HG03108 (cell line): ENCODE measurements around the gene ANXA4.
"Not testable (repeated sequence)": the region's sequence is repeated elsewhere in the genome, so short reads cannot be mapped to it uniquely, and the experiment has no call there.

Source experiments
- ATAC-seq: cut with Tn5 transposase; IDR thresholded peaks from one replicate; pipeline ENCODE4 v1.9.1; 2021; ENCODE audit warnings: moderate library complexity; ENCODE audit not compliant: unreplicated experiment

ANXA4 gene

GRCh38 chr2:69801745-69802290 lies 59.9 kb downstream of the ANXA4 start:
- no peak for ATAC-seq

DNA sequence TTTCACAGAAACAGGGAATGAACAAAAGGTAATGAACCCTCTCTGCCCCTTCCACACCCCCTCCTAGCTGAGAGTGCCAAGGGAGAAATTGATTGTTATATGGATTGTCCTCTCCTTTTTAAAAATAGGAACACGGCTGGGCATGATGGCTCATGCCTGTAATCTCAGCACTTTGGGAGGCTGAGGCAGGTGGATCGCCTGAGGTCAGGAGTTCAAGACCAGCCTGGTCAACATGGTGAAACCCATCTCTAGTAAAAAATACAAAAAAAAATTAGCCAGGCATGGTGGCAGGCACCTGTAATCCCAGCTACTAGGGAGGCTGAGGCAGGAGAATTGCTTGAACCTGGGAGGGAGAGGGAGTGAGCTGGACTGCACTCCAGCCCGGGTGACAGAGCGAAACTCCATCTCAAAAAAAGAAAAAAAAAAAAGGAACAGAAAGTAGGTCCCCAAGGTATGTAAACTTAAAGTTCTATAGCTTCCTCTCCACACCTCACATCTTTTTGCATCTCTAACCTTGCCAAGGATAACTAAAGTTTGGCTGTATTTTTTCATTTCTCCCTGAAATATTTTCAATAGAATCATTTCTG lies 60.9 kb downstream of the ANXA4 start:
- not testable (repeated sequence) for ATAC-seq

DNA sequence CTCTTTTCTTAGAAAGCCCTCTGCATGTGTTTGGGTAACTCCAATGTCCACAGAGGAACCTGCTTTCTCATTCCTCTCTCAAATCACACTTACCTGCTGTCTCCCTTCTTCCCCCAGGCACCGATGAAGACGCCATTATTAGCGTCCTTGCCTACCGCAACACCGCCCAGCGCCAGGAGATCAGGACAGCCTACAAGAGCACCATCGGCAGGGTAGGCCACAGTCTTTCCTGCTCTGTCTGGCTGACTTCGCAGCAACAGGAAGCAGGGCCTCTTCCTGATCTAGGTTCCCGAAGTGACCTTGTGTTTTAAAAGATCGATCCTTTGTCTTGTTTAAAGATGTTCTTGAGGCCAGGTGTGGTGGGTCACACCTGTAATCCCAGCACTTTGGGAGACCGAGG lies 62.5 kb downstream of the ANXA4 start:
- no peak for ATAC-seq

- ATAC-seq = no peak
These were observed 64.0 kb downstream of the ANXA4 start for GRCh38 chr2:69805887-69806286.

DNA sequence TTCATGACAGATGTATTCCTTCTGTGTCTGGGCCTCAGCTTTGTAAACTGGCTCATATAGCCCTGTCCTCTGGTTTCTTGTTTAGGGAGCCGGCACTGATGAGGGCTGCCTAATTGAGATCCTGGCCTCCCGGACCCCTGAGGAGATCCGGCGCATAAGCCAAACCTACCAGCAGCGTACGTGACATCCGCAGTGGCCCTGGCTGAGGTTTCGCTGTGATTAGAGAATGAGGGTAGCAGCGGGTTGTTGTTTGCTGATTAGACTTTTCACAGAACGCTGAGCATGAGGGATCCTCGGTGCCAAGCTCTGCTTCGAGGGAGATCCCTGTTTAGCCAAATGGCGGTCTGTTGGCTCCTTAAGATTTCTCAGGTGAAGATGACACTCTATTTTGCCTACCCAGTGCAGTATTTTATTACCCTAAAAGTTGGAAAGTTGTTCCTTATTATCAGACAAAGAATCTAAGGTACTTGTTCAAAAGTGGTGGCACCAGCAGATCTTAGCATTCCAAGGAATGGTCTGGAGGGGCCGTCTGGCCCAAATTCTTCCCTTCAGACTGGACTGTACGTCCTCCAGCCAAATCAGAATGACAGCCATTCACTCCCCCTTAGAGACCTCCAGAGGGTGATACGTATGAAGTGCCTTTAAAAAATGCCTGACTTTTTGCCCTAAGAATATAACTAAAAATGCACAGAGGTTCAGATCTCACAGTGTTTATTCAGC lies 66.0 kb downstream of the ANXA4 start:
- ATAC-seq = no peak

- no peak for ATAC-seq
These were observed 68.6 kb downstream of the ANXA4 start for GRCh38 chr2:69810550-69810949.

DNA sequence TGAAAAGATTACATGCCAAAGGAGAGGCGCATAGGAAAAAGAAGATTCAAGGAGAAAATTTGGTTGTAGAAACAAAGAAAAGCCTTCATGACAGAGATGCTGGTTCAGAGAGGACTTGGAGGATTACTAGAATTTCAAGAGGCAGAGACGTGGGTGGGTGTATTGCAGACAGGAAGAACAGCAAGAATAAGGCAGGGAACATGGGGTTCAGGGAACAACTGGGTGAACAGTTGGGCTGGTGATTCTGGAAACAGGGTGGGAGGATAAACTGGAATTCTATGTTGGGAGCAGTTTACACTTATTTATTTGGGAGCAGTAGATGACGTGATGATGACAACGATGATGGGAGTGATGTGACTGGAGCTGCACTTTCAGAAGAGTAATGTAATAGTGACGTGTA lies 69.1 kb downstream of the ANXA4 start:
- no peak for ATAC-seq

DNA sequence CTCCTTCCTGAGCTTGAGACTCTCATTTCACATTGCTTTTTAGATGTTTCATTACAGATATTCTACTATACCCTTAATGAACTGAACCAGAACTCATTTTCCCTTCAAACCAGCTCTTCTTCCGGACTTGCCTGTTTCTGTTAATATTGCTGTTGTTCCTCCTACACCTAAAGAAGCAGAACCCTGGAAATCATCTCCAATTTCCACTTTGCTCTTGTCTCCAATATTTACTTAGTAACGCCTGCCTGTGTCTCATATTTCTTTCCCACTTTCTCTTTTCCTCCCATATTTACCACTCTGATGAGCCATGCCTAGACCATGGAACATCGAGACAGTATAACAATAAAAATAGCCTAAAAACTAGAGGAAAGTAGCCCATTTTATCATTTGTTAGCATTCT lies 69.7 kb downstream of the ANXA4 start:
- no peak for ATAC-seq

DNA sequence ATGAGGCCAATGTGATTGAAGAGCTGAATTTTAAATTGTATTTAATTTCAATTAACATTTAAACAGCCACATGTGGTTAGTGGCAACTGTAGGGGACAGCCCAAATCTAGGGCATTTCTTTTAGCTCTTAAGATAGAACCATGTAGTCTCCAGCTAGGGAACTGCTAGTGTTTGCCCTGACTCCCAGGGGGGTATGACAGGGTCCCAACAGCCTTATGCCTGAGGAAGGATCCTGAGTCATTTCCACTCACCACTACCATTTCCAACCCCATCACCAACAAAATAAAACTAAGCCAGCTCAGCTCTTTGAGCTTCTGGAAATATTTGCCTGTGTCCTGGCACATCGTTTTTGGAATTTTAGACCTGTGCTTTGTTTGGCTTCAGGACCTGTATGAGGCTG lies 73.8 kb downstream of the ANXA4 start:
- ATAC-seq = no peak

- no peak for ATAC-seq
These were observed 75.1 kb downstream of the ANXA4 start for GRCh38 chr2:69816923-69817542.

DNA sequence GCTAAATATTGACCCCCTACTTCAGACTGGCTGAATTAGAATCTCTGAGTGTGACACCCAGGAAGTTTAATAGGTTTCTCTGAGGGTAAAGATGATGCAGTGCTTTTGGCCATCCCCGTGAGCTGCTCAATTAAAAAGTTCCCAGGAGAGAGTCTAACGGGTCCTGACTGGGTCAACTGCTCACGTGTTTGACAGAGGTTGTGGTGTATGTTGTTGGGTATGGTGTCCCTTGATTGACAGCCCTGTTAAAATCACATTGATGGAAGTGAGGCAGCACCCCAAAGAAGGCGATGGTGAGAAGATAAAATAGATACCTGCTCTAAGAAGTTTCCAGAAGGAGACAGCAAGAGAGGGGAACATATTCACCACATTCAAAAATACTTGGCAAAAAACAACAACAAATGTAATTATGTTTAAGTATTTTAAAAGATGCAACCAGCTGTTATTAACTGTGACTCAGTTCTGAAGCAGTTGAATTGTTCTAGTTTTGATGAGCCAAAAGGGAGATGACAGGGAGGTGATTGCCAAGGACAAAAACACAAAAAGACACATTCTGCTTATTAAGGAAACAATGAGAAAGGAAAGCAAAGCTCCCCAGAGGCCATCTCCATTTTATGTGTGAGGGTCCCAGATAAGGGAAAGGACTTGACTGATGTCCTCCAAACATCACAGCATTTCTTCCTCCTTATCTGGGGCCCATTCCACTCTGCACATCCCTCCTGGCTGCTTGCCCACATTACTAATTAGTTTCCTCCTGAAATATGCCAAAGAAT lies 76.0 kb downstream of the ANXA4 start:
- no peak for ATAC-seq

DNA sequence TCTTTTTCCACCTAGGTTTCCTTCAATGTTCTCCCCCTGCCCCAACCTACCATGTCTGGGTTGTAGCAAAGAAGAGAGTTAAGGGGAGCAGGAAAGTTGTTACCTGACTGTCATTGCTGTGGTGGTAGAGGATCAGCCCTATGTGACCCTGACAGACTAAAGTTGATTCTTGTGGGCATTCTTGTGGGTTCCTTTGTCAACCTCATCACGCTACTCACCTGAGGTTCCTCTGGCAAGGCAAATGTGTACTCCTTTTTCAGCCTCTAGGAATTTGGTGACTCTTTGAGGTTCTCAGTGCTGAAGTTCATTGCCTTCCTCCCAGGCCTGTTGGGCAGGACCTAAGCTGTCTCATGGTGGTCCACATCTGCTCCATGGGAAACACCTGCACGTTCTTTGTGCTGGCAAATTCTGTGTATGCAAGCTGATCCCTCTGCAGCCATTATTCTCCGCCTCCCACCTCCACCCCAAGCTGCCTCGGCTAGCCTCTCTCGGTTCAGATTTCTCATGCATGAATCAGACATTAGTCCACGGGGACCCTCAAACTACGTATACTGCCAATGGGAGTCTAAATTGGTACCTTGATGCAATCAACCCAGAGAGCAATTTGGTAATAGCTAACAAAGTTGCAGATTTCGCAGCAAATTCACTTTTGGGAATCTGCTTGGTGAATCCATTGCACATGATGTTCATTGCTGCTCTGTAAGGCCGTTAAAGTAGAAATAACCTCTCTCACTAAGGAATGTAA lies 86.0 kb downstream of the ANXA4 start:
- no peak for ATAC-seq

DNA sequence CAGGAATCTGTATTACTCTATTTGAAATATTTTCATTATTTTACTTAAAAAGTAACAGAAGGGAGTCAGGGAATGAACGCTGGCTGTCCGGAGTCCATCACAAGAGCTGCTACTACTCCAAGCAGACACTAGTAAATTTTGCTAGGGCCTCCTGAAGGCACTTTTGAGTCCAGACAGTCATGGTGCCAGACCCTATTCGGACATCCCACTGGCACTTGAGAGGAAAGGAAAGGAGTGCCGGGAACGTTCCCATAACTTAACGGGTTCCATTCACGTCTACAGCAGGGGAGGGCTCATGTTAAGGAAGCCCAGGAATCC lies 87.0 kb downstream of the ANXA4 start:
- peak; percentile 3 for ATAC-seq

DNA sequence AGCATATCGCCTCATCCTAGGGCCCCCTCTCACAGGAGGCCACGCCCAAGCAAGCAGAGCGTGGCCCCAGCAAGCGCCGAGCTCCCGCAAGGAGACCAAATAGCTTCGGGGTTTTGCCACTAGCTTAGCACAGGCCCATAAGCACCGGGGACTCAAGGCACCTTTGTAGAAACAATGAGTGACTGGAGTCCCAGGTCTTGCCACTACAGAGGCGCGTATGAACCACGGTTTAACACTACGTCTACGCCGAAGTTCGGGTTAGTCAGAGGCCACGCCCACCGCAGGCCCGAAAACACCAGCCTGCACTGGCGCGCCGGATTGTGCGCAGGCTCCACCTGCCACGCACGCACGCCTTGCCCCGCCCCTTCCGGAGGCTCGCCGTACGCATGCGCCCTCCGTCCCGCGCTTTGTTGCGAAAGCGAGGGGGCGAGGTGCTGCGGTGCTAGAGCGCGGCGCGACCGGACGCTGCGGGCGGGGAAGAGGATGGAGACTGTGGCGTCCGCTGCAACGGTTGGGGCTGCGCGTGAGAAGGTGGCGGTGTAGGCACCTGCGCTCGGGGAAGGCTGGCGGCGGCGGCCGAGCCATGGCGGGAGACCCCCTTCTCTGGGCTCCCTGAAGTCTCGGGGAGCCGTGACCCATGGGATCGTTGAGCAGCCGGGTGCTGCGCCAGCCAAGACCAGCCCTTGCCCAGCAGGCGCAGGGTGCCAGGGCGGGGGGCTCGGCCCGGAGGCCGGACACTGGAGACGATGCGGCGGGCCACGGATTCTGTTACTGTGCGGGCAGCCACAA lies 87.5 kb downstream of the ANXA4 start, which contains the start of gene GMCL1:
GMCL1 (plus strand) TSS at position 405 of the 789 bp plus-strand sequence; CDS start at position 638, 233 bp downstream.
- peak; percentile 89 for ATAC-seq

- ATAC-seq = peak; percentile 17
These were observed 88.3 kb downstream of the ANXA4 start for GRCh38 chr2:69830045-69830905.

DNA sequence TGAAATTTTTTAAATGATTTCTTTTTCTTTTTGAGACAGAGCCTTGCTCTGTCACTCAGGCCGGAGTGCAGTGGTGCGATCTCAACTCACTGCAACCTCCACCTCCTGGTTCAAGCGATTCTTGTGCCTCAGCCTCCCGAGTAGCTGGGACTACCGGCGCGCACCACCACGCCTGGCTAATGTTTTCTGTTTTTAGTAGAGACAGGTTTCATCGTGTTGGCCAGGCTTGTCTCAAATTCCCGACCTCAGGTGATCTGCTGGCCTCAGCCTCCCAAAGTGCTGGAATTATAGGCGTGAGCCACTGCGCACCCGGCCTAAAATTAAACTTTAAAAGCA lies 88.9 kb downstream of the ANXA4 start:
- ATAC-seq = not testable (repeated sequence)

DNA sequence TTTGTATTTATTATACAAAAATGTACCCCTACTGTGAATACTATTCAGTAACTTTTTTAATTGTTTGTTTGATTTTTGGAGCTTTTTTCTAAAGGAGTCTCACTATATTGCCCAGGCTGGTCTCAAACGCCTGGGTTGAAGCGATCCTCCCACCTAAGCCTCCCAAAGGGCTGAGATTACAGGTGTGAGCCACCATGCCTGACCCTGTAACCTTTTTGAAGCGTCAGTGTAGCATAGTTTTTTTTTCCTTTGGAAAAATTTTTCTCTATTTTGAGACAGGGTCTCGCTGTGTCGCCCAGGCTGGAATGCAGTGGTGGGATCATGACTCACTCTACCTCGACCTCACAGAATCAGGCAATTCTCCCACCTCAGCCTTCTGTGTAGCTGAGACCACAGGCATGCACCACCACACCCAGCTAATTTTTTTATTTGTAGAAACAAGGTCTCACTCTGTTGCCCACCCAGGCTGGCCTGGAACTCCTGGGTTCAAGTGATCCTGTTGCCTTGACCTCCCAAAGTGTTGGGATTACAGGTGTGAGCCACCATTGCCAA lies 89.5 kb downstream of the ANXA4 start:
- ATAC-seq = no peak

DNA sequence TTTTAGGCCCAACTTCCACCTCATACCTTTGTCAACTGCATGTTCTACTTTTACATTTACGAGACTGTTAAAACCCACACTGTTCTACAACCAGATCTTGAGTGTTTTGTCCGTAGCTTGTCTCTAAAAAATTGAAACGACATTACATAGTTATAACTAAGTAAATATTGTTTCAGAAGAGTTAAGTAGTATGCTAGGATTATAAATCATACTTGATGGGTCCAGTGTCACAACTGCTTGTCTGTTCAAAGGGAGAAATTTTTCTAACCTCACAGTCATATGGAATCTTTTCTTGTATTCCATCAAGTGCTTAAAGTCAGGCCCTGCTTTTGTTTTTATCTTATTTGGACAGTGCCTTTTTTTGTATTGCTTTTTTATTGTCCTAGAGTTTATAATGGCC lies 91.8 kb downstream of the ANXA4 start:
- no peak for ATAC-seq

DNA sequence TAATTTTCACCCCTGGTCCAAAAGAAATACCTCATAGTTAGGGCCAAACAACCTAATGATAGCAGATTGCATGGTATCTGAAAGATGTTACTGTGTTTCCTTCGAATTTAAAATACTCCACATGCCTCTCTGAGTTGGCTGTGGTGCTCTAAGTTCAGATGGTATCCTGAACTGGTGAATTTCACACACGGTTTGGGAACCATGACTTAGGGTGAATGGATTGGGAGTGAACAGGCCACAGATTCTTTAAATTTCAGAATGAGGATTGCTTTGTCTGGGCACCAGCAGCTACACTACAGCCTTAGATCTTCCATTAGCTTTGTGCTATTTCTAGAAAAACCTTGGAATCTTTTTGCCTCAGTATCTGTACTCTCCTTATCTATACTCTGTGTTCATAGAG lies 93.7 kb downstream of the ANXA4 start:
- ATAC-seq = no peak
